Right atrium auricular region (tissue), 2 donors: Measurements from ENCODE around the gene NACA2. TPM values are rescaled to one million over a fixed set of nuclear protein-coding genes. Genes with fewer than 3 reads are reported as not detected.
"Not testable (repeated sequence)": the region's sequence is repeated elsewhere in the genome, so short reads cannot be mapped to it uniquely, and the experiment has no call there.

Source experiments
- DNase-seq: peaks from one replicate; pipeline ENCODE4 v3.0.0-alpha.2; 2019; ENCODE audit warnings: low spot score
- H3K27ac ChIP-seq, 2 donors: fragments of 200-600 bp; sonication (generic); 1 replicate in 1 of 2; 2 replicates in 1 of 2; pipeline ENCODE4 v1.5.1; 2016 to 2019
- H3K27me3 ChIP-seq, 2 donors: fragments of 200-600 bp; sonication (generic); one replicate each; pipeline versions ENCODE4 v1.5.1 to v1.6.0; 2017 to 2019
- H3K36me3 ChIP-seq: fragments of 200-600 bp; sonication (generic); one replicate; pipeline ENCODE4 v1.5.1; 2016
- H3K4me1 ChIP-seq, 2 donors: fragments of 200-600 bp; sonication (generic); one replicate each; pipeline versions ENCODE4 v1.5.1 to v1.6.0; 2017 to 2019
- H3K4me3 ChIP-seq, 2 donors: fragments of 200-600 bp; sonication (generic); 1 replicate in 1 of 2; 2 replicates in 1 of 2; pipeline ENCODE4 v1.5.1; 2017 to 2019; ENCODE audit warnings: mild to moderate bottlenecking in 1 of 2, moderate library complexity in 1 of 2
- H3K9me3 ChIP-seq, 2 donors: fragments of 200-600 bp; sonication (generic); one replicate each; pipeline ENCODE4 v1.5.1; 2019
- total RNA-seq, 2 donors: library from RNA; depleted of rRNA; stranded (reverse); fragments of >200 nt; gene quantifications; one replicate each; pipeline ENCODE4 v1.1.0, GENCODE V29; 2016
- TF ChIP-seq, protein P1 (sequence below), 2 donors: fragments of 200-600 bp; sonication (generic); IDR thresholded peaks; one replicate each; pipeline ENCODE4 v1.5.1; 2019; ENCODE audit warnings: antibody characterized with exemption in 2 of 2

Gene NACA2
- total RNA-seq, 2 donors from 2014 or later = not detected

DNA sequence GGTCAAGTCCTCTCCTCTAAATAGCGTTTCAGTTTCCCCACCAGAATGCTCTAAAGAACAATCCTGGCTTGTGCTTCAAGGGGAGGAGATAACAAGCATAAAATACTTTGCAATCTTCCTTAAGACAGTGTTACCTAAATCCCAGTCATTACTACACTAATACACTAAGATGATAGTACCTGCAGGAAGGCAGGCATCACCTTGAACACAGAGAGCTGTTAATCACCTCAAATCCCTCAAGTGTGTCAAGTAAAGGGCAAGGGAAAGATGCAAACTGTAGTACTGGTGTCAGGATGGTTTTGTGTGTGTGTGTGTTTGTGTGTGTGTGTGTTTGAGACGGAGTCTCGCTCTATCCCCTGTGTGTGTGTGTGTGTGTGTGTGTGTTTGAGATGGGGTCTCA, 36.8 kb downstream of the NACA2 start:
- Histone ChIP-seq H3K9me3 (no peaks in the 10 kb centered on the region), H3K36me3 (no peaks in the 10 kb centered on the region), H3K27ac (no peak overlapping the region), H3K4me3 (no peak overlapping the region), H3K4me1 (no peaks in the 10 kb centered on the region), H3K27me3 (no peaks in the 10 kb centered on the region)
- DNase-seq = no peak
- TF ChIP-seq, protein P1, sequence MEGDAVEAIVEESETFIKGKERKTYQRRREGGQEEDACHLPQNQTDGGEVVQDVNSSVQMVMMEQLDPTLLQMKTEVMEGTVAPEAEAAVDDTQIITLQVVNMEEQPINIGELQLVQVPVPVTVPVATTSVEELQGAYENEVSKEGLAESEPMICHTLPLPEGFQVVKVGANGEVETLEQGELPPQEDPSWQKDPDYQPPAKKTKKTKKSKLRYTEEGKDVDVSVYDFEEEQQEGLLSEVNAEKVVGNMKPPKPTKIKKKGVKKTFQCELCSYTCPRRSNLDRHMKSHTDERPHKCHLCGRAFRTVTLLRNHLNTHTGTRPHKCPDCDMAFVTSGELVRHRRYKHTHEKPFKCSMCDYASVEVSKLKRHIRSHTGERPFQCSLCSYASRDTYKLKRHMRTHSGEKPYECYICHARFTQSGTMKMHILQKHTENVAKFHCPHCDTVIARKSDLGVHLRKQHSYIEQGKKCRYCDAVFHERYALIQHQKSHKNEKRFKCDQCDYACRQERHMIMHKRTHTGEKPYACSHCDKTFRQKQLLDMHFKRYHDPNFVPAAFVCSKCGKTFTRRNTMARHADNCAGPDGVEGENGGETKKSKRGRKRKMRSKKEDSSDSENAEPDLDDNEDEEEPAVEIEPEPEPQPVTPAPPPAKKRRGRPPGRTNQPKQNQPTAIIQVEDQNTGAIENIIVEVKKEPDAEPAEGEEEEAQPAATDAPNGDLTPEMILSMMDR (IDR thresholded peaks at IDR 0.05) = no peak

DNA sequence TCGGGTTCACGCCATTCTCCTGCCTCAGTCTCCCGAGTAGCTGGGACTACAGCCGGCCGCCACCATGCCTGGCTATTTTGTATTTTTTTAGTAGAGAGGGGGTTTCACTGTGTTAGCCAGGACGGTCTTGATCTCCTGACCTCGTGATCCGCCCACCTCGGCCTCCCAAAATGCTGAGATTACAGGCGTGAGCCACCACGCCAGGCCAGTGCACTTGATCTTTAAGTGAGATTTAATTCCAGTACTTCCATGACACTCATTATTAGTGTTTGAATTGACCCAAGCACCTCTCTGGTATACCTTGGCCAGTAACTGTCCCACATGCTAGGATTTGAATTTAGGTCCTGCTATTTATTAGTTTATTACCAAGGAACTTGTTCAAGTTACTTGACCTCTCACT, 38.5 kb downstream of the NACA2 start:
- H3K27ac ChIP-seq, H3K9me3 ChIP-seq, DNase-seq, H3K36me3 ChIP-seq, H3K27me3 ChIP-seq, H3K4me3 ChIP-seq, H3K4me1 ChIP-seq: not testable (repeated sequence)

DNA sequence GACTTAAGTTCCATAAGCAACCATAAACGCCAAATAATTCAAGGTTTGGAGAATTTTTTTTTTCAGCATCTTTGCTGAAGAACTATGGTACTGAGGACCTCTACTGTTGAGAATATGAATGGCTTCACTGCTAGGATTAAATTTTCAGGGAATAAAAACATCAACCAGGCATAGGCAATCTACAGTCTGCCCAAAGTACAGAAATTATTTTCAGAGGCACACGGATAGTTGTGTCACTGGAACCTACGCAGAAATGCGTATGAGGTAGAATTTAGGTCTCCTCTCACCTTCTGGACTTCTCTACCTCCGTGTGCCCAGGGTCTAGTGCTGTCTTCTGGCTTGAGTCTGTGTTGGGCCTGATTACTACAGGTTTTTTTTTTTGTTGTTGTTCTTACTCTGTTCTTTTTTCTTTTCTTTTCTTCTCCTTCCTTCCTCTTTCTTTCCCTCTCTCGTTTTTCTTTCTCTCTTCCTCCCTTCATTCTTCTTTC, 39.7 kb downstream of the NACA2 start:
- H3K4me3 ChIP-seq = no peak overlapping the region

DNA sequence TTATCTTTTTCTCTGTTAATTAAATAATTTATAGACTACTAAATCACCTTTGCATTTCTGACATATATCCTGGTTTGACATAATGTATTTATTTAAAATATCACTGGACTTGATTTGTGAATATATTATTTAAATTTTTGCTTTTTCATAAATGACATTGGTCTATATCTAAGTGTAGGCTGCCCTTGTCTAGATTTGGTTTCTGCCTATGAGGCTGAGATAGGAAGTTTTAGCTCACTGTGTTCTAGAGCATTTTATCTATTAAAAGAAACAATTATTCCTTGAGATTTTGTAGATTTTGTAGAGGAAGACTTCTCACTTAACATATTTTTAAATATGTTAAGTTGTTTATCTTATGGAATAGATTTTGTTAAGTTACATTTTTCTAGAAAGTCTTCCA, 43.9 kb downstream of the NACA2 start:
- DNase-seq = no peak
- no peak overlapping the region for H3K27ac ChIP-seq
- no peaks in the 10 kb centered on the region for H3K36me3 ChIP-seq
- no peaks in the 10 kb centered on the region for H3K4me1 ChIP-seq
- TF ChIP-seq, protein P1 (IDR thresholded peaks at IDR 0.05) = no peak
- H3K9me3 ChIP-seq = peaks cover 0 to 9% of the 10 kb centered on the region in 2 donors
- no peaks in the 10 kb centered on the region for H3K27me3 ChIP-seq
- H3K4me3 ChIP-seq = no peak overlapping the region

More for the DNA sequence above, 39.7 kb downstream of the NACA2 start:
- Histone ChIP-seq H3K36me3 (no peaks in the 10 kb centered on the region), H3K4me1 (no peaks in the 10 kb centered on the region), H3K27me3 (no peaks in the 10 kb centered on the region), H3K9me3 (peaks cover 0 to under 1% of the 10 kb centered on the region in 2 donors), H3K27ac (no peak overlapping the region)
- TF ChIP-seq, protein P1 (IDR thresholded peaks at IDR 0.05) = peak in 1 of 2 donors; percentile 69
- no peak for DNase-seq

DNA sequence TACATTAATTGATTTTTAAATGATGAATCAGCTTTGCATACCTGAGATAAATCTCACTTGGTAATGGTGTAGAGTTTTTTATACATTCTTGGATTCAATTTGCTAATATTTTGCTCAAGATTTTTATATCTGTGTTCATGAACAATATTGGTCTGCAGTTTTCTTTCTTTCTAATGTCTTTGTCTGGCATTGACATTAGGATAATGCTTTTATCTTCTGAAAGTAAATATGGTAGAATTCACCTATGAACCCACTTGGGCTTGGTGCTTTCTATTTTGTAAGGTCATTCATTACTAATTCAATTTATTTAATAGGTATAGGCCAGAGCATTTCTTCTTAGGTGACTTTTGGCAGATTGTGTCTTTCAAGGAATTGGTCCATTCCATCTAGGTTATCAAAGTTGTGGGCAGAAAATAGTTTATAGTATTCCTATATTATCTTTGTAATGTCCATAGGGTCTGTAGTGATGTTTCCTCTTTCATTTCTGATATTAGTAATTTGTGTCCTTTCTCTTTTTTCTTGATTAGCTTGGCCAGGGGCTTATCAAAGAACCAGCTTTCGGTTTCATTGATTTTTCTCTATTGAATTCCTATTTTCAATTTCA, 45.6 kb downstream of the NACA2 start:
- Histone ChIP-seq H3K9me3 (peaks cover 0 to 26% of the 10 kb centered on the region in 2 donors), H3K4me1 (no peaks in the 10 kb centered on the region), H3K4me3 (no peak overlapping the region), H3K27me3 (no peaks in the 10 kb centered on the region), H3K36me3 (no peaks in the 10 kb centered on the region), H3K27ac (no peak overlapping the region)
- no peak for DNase-seq
- TF ChIP-seq, protein P1 (IDR thresholded peaks at IDR 0.05) = no peak

DNA sequence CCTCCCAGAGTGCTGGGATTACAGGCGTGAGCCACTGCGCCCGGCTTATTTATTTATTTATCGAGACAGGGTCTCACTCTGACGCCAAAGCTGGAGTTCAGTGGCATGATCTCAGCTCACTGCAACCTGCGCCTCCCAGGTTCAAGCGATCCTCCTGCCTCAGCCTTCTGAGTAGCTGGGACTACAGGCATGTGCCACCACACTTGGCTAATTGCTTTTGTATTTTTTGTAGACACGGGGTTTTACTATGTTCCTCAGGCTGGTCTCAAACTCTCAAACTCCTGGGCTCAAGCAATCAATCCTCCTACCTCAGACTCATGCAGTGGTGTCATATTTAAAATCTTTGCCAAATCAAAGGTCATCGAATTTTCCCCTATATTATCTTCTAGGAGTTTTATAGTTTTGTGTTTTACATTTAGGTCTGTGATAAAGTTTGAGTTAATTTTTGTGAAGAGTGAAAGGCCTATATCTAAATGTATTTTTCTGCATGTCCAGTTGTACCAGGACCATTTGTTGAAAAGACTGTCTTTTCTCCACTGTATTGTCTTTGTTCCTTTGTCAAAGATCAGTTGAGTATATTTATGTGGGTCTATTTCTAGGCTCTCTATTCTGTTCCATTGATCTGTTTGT, 47.1 kb downstream of the NACA2 start:
- no peak for DNase-seq
- H3K27ac ChIP-seq = no peak overlapping the region
- no peak overlapping the region for H3K4me3 ChIP-seq
- peaks cover 0 to 30% of the 10 kb centered on the region in 2 donors for H3K9me3 ChIP-seq
- TF ChIP-seq, protein P1 (IDR thresholded peaks at IDR 0.05) = no peak
- H3K27me3 ChIP-seq = no peaks in the 10 kb centered on the region
- H3K36me3 ChIP-seq = no peaks in the 10 kb centered on the region
- H3K4me1 ChIP-seq = no peaks in the 10 kb centered on the region
